H1 (cell line): ENCODE measurements around the gene SCNN1B. TPM values are rescaled to one million over a fixed set of nuclear protein-coding genes. Genes with fewer than 3 reads are reported as not detected.

Experiments used
- CTCF ChIA-PET: fragments of 300-600 bp; sonication (Branson Sonifier 250); formaldehyde crosslinking; loops from one replicate; lab custom pipeline; 2021; ENCODE audit not compliant: partially characterized antibody; lab: Charles Lee
- POLR2A ChIA-PET: fragments of 300-600 bp; sonication (Branson Sonifier 250); formaldehyde crosslinking; loops from one replicate; lab custom pipeline; 2021; ENCODE audit warnings: inconsistent platforms; ENCODE audit not compliant: partially characterized antibody; lab: Charles Lee
- DNase-seq, 2 experiments: peaks; one replicate each; pipeline versions ENCODE4 v3.0.0 to v3.0.0-alpha.2; 2010 to 2022; ENCODE audit warnings: low spot score in 2 of 2, low read depth in 1 of 2, mixed read lengths in 1 of 2
- FAIRE-seq: peaks from 2 replicates; lab custom pipeline; 2011; peaks lifted over from hg19 to GRCh38; lab: Jason Lieb, UNC
- H2AFZ ChIP-seq: 2 replicates; pipeline ENCODE4 v1.8.1; 2012; ENCODE audit warnings: low read length, inconsistent platforms
- H2AK5ac ChIP-seq: 2 replicates; pipeline ENCODE4 v1.6.1; 2013; ENCODE audit warnings: low read depth, low read length
- H2BK120ac ChIP-seq: replicated peaks from 2 replicates; pipeline ENCODE3; 2013; ENCODE audit warnings: low read depth, low read length, inconsistent platforms
- H2BK12ac ChIP-seq: 2 replicates; pipeline ENCODE4 v1.6.1; 2013; ENCODE audit warnings: low read depth, low read length
- H2BK15ac ChIP-seq: 2 replicates; pipeline ENCODE4 v1.6.1; 2013; ENCODE audit warnings: low read length
- H2BK20ac ChIP-seq: 2 replicates; pipeline ENCODE4 v1.6.1; 2013; ENCODE audit warnings: low read length
- H2BK5ac ChIP-seq: 2 replicates; pipeline ENCODE4 v1.6.1; 2013; ENCODE audit warnings: low read depth, low read length
- H3K14ac ChIP-seq: 2 replicates; pipeline ENCODE4 v1.6.1; 2013; ENCODE audit warnings: inconsistent platforms; ENCODE audit not compliant: insufficient read length
- H3K18ac ChIP-seq: 2 replicates; pipeline ENCODE4 v1.6.1; 2013; ENCODE audit warnings: low read length; ENCODE audit errors: extremely low read depth
- H3K23ac ChIP-seq: 2 replicates; pipeline ENCODE4 v1.6.1; 2013; ENCODE audit warnings: inconsistent platforms; ENCODE audit not compliant: insufficient read length
- H3K23me2 ChIP-seq: 2 replicates; pipeline ENCODE4 v1.6.1; 2013; ENCODE audit warnings: low read depth, low read length
- H3K27ac ChIP-seq: 2 replicates; pipeline ENCODE4 v1.6.1; 2011; ENCODE audit warnings: low read depth, low read length, inconsistent platforms
- H3K27me3 ChIP-seq, 4 experiments: replicated peaks in 1 of 4; 1 replicate in 1 of 4; 2 replicates in 3 of 4; pipeline versions ENCODE4 v1.6.1 to v1.8.1; 2011 to 2013; ENCODE audit warnings: low read length in 3 of 4, mild to moderate bottlenecking in 3 of 4, inconsistent platforms in 2 of 4, mixed read lengths in 2 of 4, moderate library complexity in 1 of 4; ENCODE audit not compliant: control insufficient read depth in 3 of 4, insufficient read depth in 3 of 4; ENCODE audit errors: extremely low read depth in 1 of 4
- H3K36me3 ChIP-seq, 4 experiments: 2 replicates each; pipeline versions ENCODE4 v1.6.1 to v1.8.1; 2011 to 2013; ENCODE audit warnings: mild to moderate bottlenecking in 4 of 4, low read length in 3 of 4, moderate library complexity in 2 of 4, control low read depth in 1 of 4, inconsistent platforms in 1 of 4; ENCODE audit not compliant: insufficient read depth in 4 of 4, control insufficient read depth in 2 of 4
- H3K4ac ChIP-seq: replicated peaks from 2 replicates; pipeline ENCODE3; 2013; ENCODE audit warnings: low read length, low read depth, mixed read lengths, inconsistent platforms; ENCODE audit not compliant: insufficient read length
- H3K4me1 ChIP-seq, 4 experiments: replicated peaks in 1 of 4; 1 replicate in 1 of 4; 2 replicates in 3 of 4; pipeline versions ENCODE4 v1.6.1 to v1.8.1; 2011 to 2013; ENCODE audit warnings: low read length in 3 of 4, inconsistent platforms in 2 of 4, mixed read lengths in 1 of 4; ENCODE audit not compliant: insufficient read depth in 4 of 4, control insufficient read depth in 3 of 4
- H3K4me2 ChIP-seq, 2 experiments: 2 replicates each; pipeline versions ENCODE4 v1.6.1 to v1.8.1; 2011 to 2013; ENCODE audit warnings: low read depth in 2 of 2, low read length in 2 of 2, control low read depth in 1 of 2, inconsistent platforms in 1 of 2, mild to moderate bottlenecking in 1 of 2; ENCODE audit not compliant: insufficient read depth in 1 of 2
- H3K4me3 ChIP-seq, 4 experiments: fragments of 200-600, 300-600 bp in 1 of 4; sonication (generic), shearing (Covaris generic), sonication (Bioruptor Twin) in 1 of 4; 2 replicates each; pipeline versions ENCODE4 v1.5.1 to v1.8.1; 2011 to 2016; ENCODE audit warnings: low read length in 4 of 4, low read depth in 3 of 4, control low read depth in 2 of 4, inconsistent platforms in 2 of 4, mild to moderate bottlenecking in 2 of 4, mixed read lengths in 1 of 4, moderate library complexity in 1 of 4; ENCODE audit not compliant: insufficient read depth in 2 of 4; ENCODE audit errors: extremely low read depth in 1 of 4
- H3K56ac ChIP-seq: replicated peaks from 2 replicates; pipeline ENCODE3; 2013; ENCODE audit warnings: low read depth, mild to moderate bottlenecking, mixed read lengths, low read length, inconsistent platforms; ENCODE audit not compliant: insufficient read length
- H3K79me1 ChIP-seq: 2 replicates; pipeline ENCODE4 v1.6.1; 2013; ENCODE audit warnings: low read depth, low read length, control low read depth
- H3K79me2 ChIP-seq, 2 experiments: 2 replicates each; pipeline versions ENCODE4 v1.6.1 to v1.8.1; 2012 to 2013; ENCODE audit warnings: low read length in 2 of 2, mild to moderate bottlenecking in 2 of 2, inconsistent platforms in 1 of 2; ENCODE audit not compliant: insufficient read depth in 2 of 2, control insufficient read depth in 1 of 2
- H3K9ac ChIP-seq, 4 experiments: replicated peaks in 1 of 4; 1 replicate in 1 of 4; 2 replicates in 3 of 4; pipeline versions ENCODE4 v1.6.1 to v1.8.1; 2011 to 2013; ENCODE audit warnings: low read depth in 3 of 4, low read length in 3 of 4, control low read depth in 2 of 4, mild to moderate bottlenecking in 2 of 4, moderate library complexity in 2 of 4, inconsistent platforms in 1 of 4; ENCODE audit errors: extremely low read depth in 1 of 4
- H3K9me3 ChIP-seq, 2 experiments: 2 replicates each; pipeline versions ENCODE4 v1.6.1 to v1.8.1; 2012 to 2013; ENCODE audit warnings: mild to moderate bottlenecking in 2 of 2, moderate library complexity in 2 of 2, control low read depth in 1 of 2, inconsistent platforms in 1 of 2, low read depth in 1 of 2, low read length in 1 of 2, mixed read lengths in 1 of 2; ENCODE audit not compliant: insufficient read depth in 2 of 2
- H4K20me1 ChIP-seq, 2 experiments: replicated peaks in 1 of 2; 2 replicates each; pipeline versions ENCODE3 to v1.8.1; 2011 to 2013; ENCODE audit warnings: inconsistent platforms in 2 of 2, low read length in 2 of 2, mild to moderate bottlenecking in 1 of 2; ENCODE audit not compliant: insufficient read depth in 2 of 2, control insufficient read depth in 1 of 2
- H4K5ac ChIP-seq: 2 replicates; pipeline ENCODE4 v1.6.1; 2013; ENCODE audit warnings: low read length, low read depth, mixed read lengths, inconsistent platforms; ENCODE audit not compliant: insufficient read length
- H4K8ac ChIP-seq: 2 replicates; pipeline ENCODE4 v1.8.0; 2013; ENCODE audit warnings: mild to moderate bottlenecking, moderate library complexity, low read length, inconsistent platforms; ENCODE audit not compliant: insufficient read depth; ENCODE audit errors: extremely low read depth
- H4K91ac ChIP-seq: replicated peaks from 2 replicates; pipeline ENCODE3; 2013; ENCODE audit warnings: low read length, mixed read lengths, inconsistent platforms; ENCODE audit not compliant: insufficient read length
- ASH2L ChIP-seq: fragments of 200-600, 300-600 bp; sonication (generic); IDR thresholded peaks from one replicate; pipeline ENCODE4 v1.7.1; 2017; ENCODE audit warnings: low read length
- CHD2 ChIP-seq: IDR thresholded peaks from 2 replicates; pipeline ENCODE4 v1.6.1; 2012; ENCODE audit warnings: low read length, improper control_type of control experiment
- CTBP2 ChIP-seq: IDR thresholded peaks from 2 replicates; pipeline ENCODE4 v1.7.0; 2011; ENCODE audit warnings: borderline replicate concordance, mild to moderate bottlenecking, moderate library complexity, mixed read lengths, low read length; ENCODE audit not compliant: insufficient read depth, insufficient read length
- CTCF ChIP-seq, 3 experiments: IDR thresholded peaks; 1 replicate in 2 of 3; 2 replicates in 1 of 3; pipeline versions ENCODE4 v1.5.1 to v1.6.1; 2011; ENCODE audit warnings: low read length in 3 of 3, mild to moderate bottlenecking in 3 of 3, inconsistent platforms in 2 of 3, low read depth in 1 of 3, moderate library complexity in 1 of 3; ENCODE audit not compliant: insufficient read depth in 1 of 3; ENCODE audit errors: control extremely low read depth in 1 of 3
- KDM4A ChIP-seq: IDR thresholded peaks from one replicate; pipeline ENCODE4 v1.7.1; 2012; ENCODE audit warnings: low read depth, mild to moderate bottlenecking, moderate library complexity, low read length, inconsistent platforms; ENCODE audit not compliant: severe bottlenecking
- POLR2AphosphoS5 ChIP-seq: IDR thresholded peaks from 2 replicates; pipeline ENCODE4 v1.6.1; 2011; ENCODE audit warnings: low read depth, low read length
- RXRA ChIP-seq: IDR thresholded peaks from 2 replicates; pipeline ENCODE4 v1.6.1; 2011; ENCODE audit warnings: low read depth, mild to moderate bottlenecking, low read length, moderate library complexity; ENCODE audit not compliant: insufficient read depth
- SP4 ChIP-seq: IDR thresholded peaks from 2 replicates; pipeline ENCODE4 v1.6.1; 2012; ENCODE audit warnings: low read length, inconsistent platforms
- TAF1 ChIP-seq: IDR thresholded peaks from 2 replicates; pipeline ENCODE4 v1.6.1; 2011; ENCODE audit warnings: mild to moderate bottlenecking, low read depth, low read length
- WGBS, 2 experiments: shearing (Covaris generic) in 1 of 2; methylation state at CpG; one replicate each; pipeline versions ENCODE4 v1.1.6 to v1.1.7; 2013 to 2015; ENCODE audit warnings: low lambda C conversion rate in 2 of 2, mixed read lengths in 2 of 2, inconsistent platforms in 1 of 2, low coverage in 1 of 2, missing lambda C conversion rate in 1 of 2; ENCODE audit not compliant: insufficient replicate concordance in 2 of 2, insufficient coverage in 1 of 2, insufficient read length in 1 of 2; ENCODE audit errors: extremely low coverage in 1 of 2, missing lambda C conversion rate in 1 of 2; 5-methylcytosine and 5-hydroxymethylcytosine counted together
- polyA plus RNA-seq, 7 experiments: library from polyadenylated mRNA; depleted of rRNA in 3 of 7; stranded (reverse) in 5 of 7; unstranded in 2 of 7; fragments of >200 nt in 5 of 7; fragments of 200-250 nt in 2 of 7; gene quantifications; 1 replicate in 5 of 7; 2 replicates in 1 of 7; 4 replicates in 1 of 7; pipeline versions ENCODE4 v1.2.1 to v1.2.3, GENCODE V29; 2011 to 2013; ENCODE audit warnings: missing spikeins in 2 of 7, mixed read lengths in 2 of 7
- total RNA-seq: library from RNA; stranded (reverse); fragmentation: NEBNext Ultra II Directional; extraction: Animal tissue kit (Norgen Biotek cat#: 25700); gene quantifications from 2 replicates; pipeline ENCODE4 v1.2.1, GENCODE V29; 2021

Gene SCNN1B
- total and polyA plus RNA-seq, 2 of the 8 experiments (the other 6 are each of a cell fraction or from before 2014, with no cell fraction given): 0.20 to 0.95 TPM

- 81% methylated on average over 3 of the region's 3 CpGs; no CpG with 5 or more reads in 1 of the 2 experiments for WGBS, 2 experiments
- POLR2A ChIA-PET: no interaction called here
These were observed 81.8 kb downstream of the SCNN1B start for GRCh38 chr16:23383881-23384280.

More at GRCh38 chr16:23383881-23384280, 81.8 kb downstream of the SCNN1B start:
- Histone ChIP-seq H3K14ac (no peak overlapping the region), H2AFZ (no peak overlapping the region), H3K18ac (no peak overlapping the region), H2AK5ac (no peak overlapping the region), H3K79me2 (no peaks in the 10 kb centered on the region), H2BK5ac (no peak overlapping the region), H3K79me1 (no peaks in the 10 kb centered on the region), H3K23me2 (peaks cover 3% of the 10 kb centered on the region; the same call in 1 of the 2 replicates), H2BK120ac (no peak overlapping the region), H4K8ac (peak overlapping the region; percentile 66), H3K27me3 (no peaks in the 10 kb centered on the region), H2BK12ac (no peak overlapping the region), H3K23ac (no peak overlapping the region), H3K4ac (no peak overlapping the region), H2BK20ac (no peak overlapping the region), H3K27ac (no peak overlapping the region), H3K4me2 (no peak overlapping the region), H2BK15ac (no peak overlapping the region), H3K4me1 (peaks cover 0 to 3% (median under 1%) of the 10 kb centered on the region in 4 experiments; a peak in 1 of 7 replicates), H3K36me3 (peaks cover 0 to 3% (median 2%) of the 10 kb centered on the region in 4 experiments; a peak in 5 of 8 replicates), H4K5ac (no peak overlapping the region), H3K9me3 (no peaks in the 10 kb centered on the region), H4K20me1 (no peaks in the 10 kb centered on the region), H3K4me3 (no peak overlapping the region), H3K9ac (no peak overlapping the region), H3K56ac (no peak overlapping the region), H4K91ac (no peak overlapping the region)
- FAIRE-seq: no peak
- no peak for TF ChIP-seq KDM4A
- TF ChIP-seq TAF1: no peak
- TF ChIP-seq CTBP2: no peak
- no peak for TF ChIP-seq CTCF (IDR thresholded peaks at IDR 0.05; ENCODE audit: control extremely low read depth in 1 of 3, insufficient read depth in 1 of 3, low read depth in 1 of 3, low read length in 3 of 3)
- TF ChIP-seq POLR2AphosphoS5: no peak
- no peak for TF ChIP-seq ASH2L
- no peak for TF ChIP-seq SP4
- no peak for TF ChIP-seq CHD2
- TF ChIP-seq RXRA: no peak
- CTCF ChIA-PET: interaction anchor here (1.3 to 7.4 kb wide), 4 partner anchors 9 to 51 kb away, joined by 4 to 44 read pairs (median 8); no protein-coding TSS in a partner anchor
- no peak for DNase-seq
